DND-41 (cell line): Measurements from ENCODE around the gene MIB1.

ENCODE experiments used
- ATAC-seq: fragments of 200-7000 bp; cut with Tn5 transposase; 3 replicates; pipeline ENCODE4 v1.9.1; 2021; ENCODE audit warnings: low read depth; ENCODE audit not compliant: insufficient read depth
- DNase-seq: peaks from one replicate; pipeline ENCODE4 v3.0.0-alpha.2; 2020
- H2AFZ ChIP-seq: 2 replicates; pipeline ENCODE4 v1.6.0; 2012; ENCODE audit warnings: low read depth, low read length
- H3K27ac ChIP-seq: 2 replicates; pipeline ENCODE4 v1.5.1; 2012; ENCODE audit warnings: low read length, inconsistent platforms
- H3K27me3 ChIP-seq: fragments of 200-600 bp; sonication (generic); 2 replicates; pipeline ENCODE4 v1.6.0; 2012; ENCODE audit warnings: low read length, mild to moderate bottlenecking, inconsistent platforms; ENCODE audit not compliant: insufficient read depth, poor library complexity
- H3K36me3 ChIP-seq: 2 replicates; pipeline ENCODE4 v1.5.1; 2012; ENCODE audit warnings: low read length, inconsistent platforms; ENCODE audit not compliant: insufficient read depth
- H3K4me1 ChIP-seq: 2 replicates; pipeline ENCODE4 v1.5.1; 2012; ENCODE audit warnings: mild to moderate bottlenecking, low read length; ENCODE audit not compliant: insufficient read depth
- H3K4me2 ChIP-seq: 2 replicates; pipeline ENCODE4 v1.6.0; 2012; ENCODE audit warnings: mild to moderate bottlenecking, moderate library complexity, low read length, inconsistent platforms; ENCODE audit not compliant: insufficient read depth
- H3K4me3 ChIP-seq, 2 experiments: fragments of 200-600 bp in 1 of 2; shearing (Covaris generic) in 1 of 2; 2 replicates each; pipeline ENCODE4 v1.5.1; 2012 to 2016; ENCODE audit warnings: inconsistent platforms in 2 of 2, low read length in 2 of 2, mild to moderate bottlenecking in 2 of 2, low read depth in 1 of 2, moderate library complexity in 1 of 2
- H3K79me2 ChIP-seq: 2 replicates; pipeline ENCODE4 v1.6.0; 2012; ENCODE audit warnings: low read length, inconsistent platforms; ENCODE audit not compliant: insufficient read depth
- H3K9ac ChIP-seq: 2 replicates; pipeline ENCODE4 v1.6.0; 2012; ENCODE audit warnings: low read depth, mild to moderate bottlenecking, inconsistent platforms, low read length, moderate library complexity
- H3K9me3 ChIP-seq: 2 replicates; pipeline ENCODE4 v1.5.1; 2012; ENCODE audit warnings: low read length, moderate library complexity, mild to moderate bottlenecking, inconsistent platforms; ENCODE audit not compliant: insufficient read depth, severe bottlenecking
- H4K20me1 ChIP-seq: 2 replicates; pipeline ENCODE4 v1.6.0; 2012; ENCODE audit warnings: low read length; ENCODE audit not compliant: insufficient read depth
- CTCF ChIP-seq: IDR thresholded peaks from 2 replicates; pipeline ENCODE4 v1.5.1; 2012; ENCODE audit warnings: borderline replicate concordance, low read length, moderate library complexity, mild to moderate bottlenecking; ENCODE audit not compliant: poor library complexity, severe bottlenecking; ENCODE audit errors: extremely low read depth
- EZH2 ChIP-seq: IDR thresholded peaks from 3 replicates; pipeline ENCODE4 v1.6.1; 2012; ENCODE audit warnings: borderline replicate concordance, low read depth, mild to moderate bottlenecking, moderate library complexity, low read length, inconsistent platforms; ENCODE audit not compliant: severe bottlenecking

The MIB1 gene

DNA sequence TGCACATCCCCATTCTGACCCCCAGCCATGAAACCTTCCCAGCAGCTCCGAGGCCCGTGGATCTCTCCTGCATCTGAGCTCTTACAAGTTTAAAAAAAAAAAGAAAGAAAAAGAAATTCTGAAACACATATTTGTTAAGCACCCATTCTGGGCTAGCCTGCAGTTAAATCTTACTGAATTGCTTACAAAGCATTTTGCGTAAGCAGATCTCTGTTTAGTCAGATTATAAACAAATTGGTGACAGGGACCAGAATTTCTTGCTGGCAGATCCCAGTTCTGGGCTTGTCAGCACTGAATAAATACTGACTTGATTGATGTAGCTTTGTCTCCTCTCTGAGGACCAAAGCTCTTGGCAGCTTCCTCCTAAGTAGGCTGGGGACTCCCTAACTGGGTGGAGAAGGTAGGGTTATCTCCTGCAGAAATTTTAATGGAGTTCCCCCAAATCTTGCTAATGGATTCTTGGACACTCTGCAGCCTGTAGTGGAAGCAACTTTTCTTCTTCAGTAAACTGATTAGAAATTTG lies 160.9 kb downstream of the MIB1 start:
- DNase-seq (no peak), ATAC-seq (no peak)
- no peak overlapping the region for H2AFZ ChIP-seq
- no peak for TF ChIP-seq EZH2
- no peak for TF ChIP-seq CTCF
- no peaks in the 10 kb centered on the region for H3K9me3 ChIP-seq
- no peak overlapping the region for H3K4me2 ChIP-seq
- H3K4me3 ChIP-seq = no peak overlapping the region
- no peak overlapping the region for H3K9ac ChIP-seq
- H3K4me1 ChIP-seq = no peaks in the 10 kb centered on the region
- no peak overlapping the region for H3K27ac ChIP-seq
- H3K27me3 ChIP-seq = peaks cover 2% of the 10 kb centered on the region
- H3K79me2 ChIP-seq = no peaks in the 10 kb centered on the region
- H4K20me1 ChIP-seq = no peaks in the 10 kb centered on the region
- H3K36me3 ChIP-seq = no peaks in the 10 kb centered on the region

- H3K27me3 ChIP-seq = peaks cover 6% of the 10 kb centered on the region
- ATAC-seq (no peak), DNase-seq (no peak)
- H3K4me1 ChIP-seq = no peaks in the 10 kb centered on the region
- H3K9ac ChIP-seq = no peak overlapping the region
- no peaks in the 10 kb centered on the region for H4K20me1 ChIP-seq
- H3K79me2 ChIP-seq = no peaks in the 10 kb centered on the region
- no peak overlapping the region for H3K4me2 ChIP-seq
- no peaks in the 10 kb centered on the region for H3K9me3 ChIP-seq
- no peak overlapping the region for H3K27ac ChIP-seq
- no peaks in the 10 kb centered on the region for H3K36me3 ChIP-seq
- no peak overlapping the region for H3K4me3 ChIP-seq
- no peak overlapping the region for H2AFZ ChIP-seq
- TF ChIP-seq CTCF (no peak), EZH2 (no peak)
Observed at GRCh38 chr18:21903709-21904108, 163.1 kb downstream of the MIB1 start.

- Histone ChIP-seq H3K4me1 (no peaks in the 10 kb centered on the region), H3K9me3 (no peaks in the 10 kb centered on the region), H2AFZ (no peak overlapping the region), H3K36me3 (no peaks in the 10 kb centered on the region), H3K4me2 (no peak overlapping the region), H3K27ac (no peak overlapping the region), H4K20me1 (no peaks in the 10 kb centered on the region), H3K27me3 (peaks cover 6% of the 10 kb centered on the region), H3K9ac (no peak overlapping the region), H3K4me3 (no peak overlapping the region), H3K79me2 (no peaks in the 10 kb centered on the region)
- TF ChIP-seq EZH2 = no peak
- TF ChIP-seq CTCF = no peak
- DNase-seq (no peak), ATAC-seq (no peak)
Observed at GRCh38 chr18:21904856-21905255, 164.3 kb downstream of the MIB1 start.

- Histone ChIP-seq H3K36me3 (no peaks in the 10 kb centered on the region), H3K9ac (no peak overlapping the region), H3K27me3 (peaks cover 21% of the 10 kb centered on the region), H3K79me2 (no peaks in the 10 kb centered on the region), H3K27ac (no peak overlapping the region), H3K4me1 (no peaks in the 10 kb centered on the region), H3K9me3 (no peaks in the 10 kb centered on the region), H4K20me1 (no peaks in the 10 kb centered on the region), H3K4me2 (no peak overlapping the region), H3K4me3 (no peak overlapping the region), H2AFZ (no peak overlapping the region)
- TF ChIP-seq EZH2 (no peak), CTCF (no peak)
- no peak for ATAC-seq
- DNase-seq = no peak
Observed at GRCh38 chr18:21907451-21907850, 166.9 kb downstream of the MIB1 start.
